Esophagus muscularis mucosa (tissue), 4 donors: ENCODE data around the gene C9orf72. TPM values are rescaled to one million over a fixed set of nuclear protein-coding genes. Genes with fewer than 3 reads are reported as not detected.

Experiments
- DNase-seq: peaks from one replicate; pipeline ENCODE4 v3.0.0-alpha.2; 2017; ENCODE audit errors: extremely low spot score
- H3K27ac ChIP-seq, 4 donors: fragments of 200-600 bp; sonication (generic); replicated peaks in 1 of 4; 1 replicate in 3 of 4; 2 replicates in 1 of 4; pipeline ENCODE4 v1.5.1; 2016 to 2019; ENCODE audit warnings: mild to moderate bottlenecking in 1 of 4
- H3K27me3 ChIP-seq, 4 donors: fragments of 200-600 bp; sonication (generic); one replicate each; pipeline versions ENCODE4 v1.5.1 to v1.6.0; 2016 to 2019
- H3K36me3 ChIP-seq, 4 donors: fragments of 200-600 bp; sonication (generic); one replicate each; pipeline ENCODE4 v1.5.1; 2016 to 2019
- H3K4me1 ChIP-seq, 4 donors: fragments of 200-600 bp; sonication (generic); one replicate each; pipeline ENCODE4 v1.5.1; 2016 to 2019
- H3K4me3 ChIP-seq, 4 donors: fragments of 200-600 bp; sonication (generic); 1 replicate in 2 of 4; 2 replicates in 2 of 4; pipeline ENCODE4 v1.5.1; 2016 to 2019; ENCODE audit warnings: mild to moderate bottlenecking in 4 of 4, moderate library complexity in 1 of 4
- H3K9me3 ChIP-seq, 4 donors: fragments of 200-600 bp; sonication (generic); 1 replicate in 3 of 4; 2 replicates in 1 of 4; pipeline ENCODE4 v1.5.1; 2016 to 2019
- EP300 ChIP-seq: sonication (generic); formaldehyde crosslinking; IDR thresholded peaks from one replicate; pipeline ENCODE4 v1.6.1; 2017; ENCODE audit warnings: antibody characterized with exemption
- POLR2A ChIP-seq: fragments of 450-650 bp; IDR thresholded peaks from one replicate; pipeline ENCODE4 v1.6.1; 2017; ENCODE audit warnings: antibody characterized with exemption, moderate library complexity, mild to moderate bottlenecking, low read depth
- POLR2AphosphoS5 ChIP-seq, 2 donors: sonication (generic); formaldehyde crosslinking; IDR thresholded peaks; one replicate each; pipeline ENCODE4 v1.6.1; 2017; ENCODE audit warnings: antibody characterized with exemption in 2 of 2
- WGBS: methylation state at CpG from one replicate; pipeline ENCODE4 v1.1.5; 2018; 5-methylcytosine and 5-hydroxymethylcytosine counted together
- intact Hi-C: fragments of 100-400 bp; cut with DNase I; formaldehyde crosslinking; loops from one replicate; pipeline ENCODE4 v1.15.1; 2023
- total RNA-seq, 4 donors: library from RNA; depleted of rRNA; stranded (reverse); fragments of >200 nt; gene quantifications; one replicate each; pipeline versions ENCODE4 v1.1.0 to v1.2.1, GENCODE V29; 2016
- TF ChIP-seq, protein P1 (sequence below), 3 experiments: fragments of 200-600 bp in 2 of 3; fragments of 450-650 bp in 1 of 3; sonication (generic) in 2 of 3; IDR thresholded peaks; one replicate each; pipeline ENCODE4 v1.5.1; 2017 to 2019; ENCODE audit warnings: antibody characterized with exemption in 3 of 3, mild to moderate bottlenecking in 2 of 3, moderate library complexity in 1 of 3

The C9orf72 gene
- total RNA-seq, 4 donors from 2014 or later = 11.5 to 20.5 (median 14.6) TPM

DNA sequence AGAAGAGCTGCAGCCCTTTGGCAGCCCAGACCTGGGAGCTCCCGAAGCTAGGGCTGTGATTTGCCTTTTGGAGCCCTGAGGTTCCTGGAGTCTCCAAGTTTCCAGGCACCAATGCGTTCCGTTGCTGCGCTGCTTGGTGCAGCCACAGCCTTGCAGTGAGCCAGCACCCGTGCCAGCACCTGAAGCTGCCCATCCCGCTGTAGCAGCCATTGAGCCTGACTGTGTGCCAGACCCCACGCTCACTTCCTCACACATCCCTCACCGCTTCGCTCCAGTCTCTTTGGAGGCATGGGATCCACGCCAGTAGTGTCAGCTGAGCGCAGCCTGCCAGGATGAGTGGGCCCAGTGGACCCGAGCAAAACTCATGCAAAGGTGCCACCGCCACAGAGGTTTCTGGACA lies 22.5 kb upstream of the C9orf72 start:
- intact Hi-C loops = no loop called here
- TF ChIP-seq, protein P1, sequence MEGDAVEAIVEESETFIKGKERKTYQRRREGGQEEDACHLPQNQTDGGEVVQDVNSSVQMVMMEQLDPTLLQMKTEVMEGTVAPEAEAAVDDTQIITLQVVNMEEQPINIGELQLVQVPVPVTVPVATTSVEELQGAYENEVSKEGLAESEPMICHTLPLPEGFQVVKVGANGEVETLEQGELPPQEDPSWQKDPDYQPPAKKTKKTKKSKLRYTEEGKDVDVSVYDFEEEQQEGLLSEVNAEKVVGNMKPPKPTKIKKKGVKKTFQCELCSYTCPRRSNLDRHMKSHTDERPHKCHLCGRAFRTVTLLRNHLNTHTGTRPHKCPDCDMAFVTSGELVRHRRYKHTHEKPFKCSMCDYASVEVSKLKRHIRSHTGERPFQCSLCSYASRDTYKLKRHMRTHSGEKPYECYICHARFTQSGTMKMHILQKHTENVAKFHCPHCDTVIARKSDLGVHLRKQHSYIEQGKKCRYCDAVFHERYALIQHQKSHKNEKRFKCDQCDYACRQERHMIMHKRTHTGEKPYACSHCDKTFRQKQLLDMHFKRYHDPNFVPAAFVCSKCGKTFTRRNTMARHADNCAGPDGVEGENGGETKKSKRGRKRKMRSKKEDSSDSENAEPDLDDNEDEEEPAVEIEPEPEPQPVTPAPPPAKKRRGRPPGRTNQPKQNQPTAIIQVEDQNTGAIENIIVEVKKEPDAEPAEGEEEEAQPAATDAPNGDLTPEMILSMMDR (IDR thresholded peaks at IDR 0.05) = no peak
- no peak for TF ChIP-seq POLR2A
- TF ChIP-seq POLR2AphosphoS5 (IDR thresholded peaks at IDR 0.05) = no peak
- no peak for TF ChIP-seq EP300
- Histone ChIP-seq H3K27me3 (no peaks in the 10 kb centered on the region), H3K4me1 (no peaks in the 10 kb centered on the region), H3K4me3 (no peak overlapping the region), H3K9me3 (no peaks in the 10 kb centered on the region), H3K27ac (no peak overlapping the region), H3K36me3 (no peaks in the 10 kb centered on the region)
- 91% methylated on average over 13 of the region's 13 CpGs for WGBS
- no peak for DNase-seq

- Histone ChIP-seq H3K27me3 (no peaks in the 10 kb centered on the region), H3K9me3 (no peaks in the 10 kb centered on the region), H3K4me3 (no peak overlapping the region), H3K4me1 (no peaks in the 10 kb centered on the region), H3K27ac (no peak overlapping the region), H3K36me3 (no peaks in the 10 kb centered on the region)
- no peak for DNase-seq
- TF ChIP-seq EP300 = no peak
- TF ChIP-seq POLR2A = no peak
- TF ChIP-seq, protein P1 (IDR thresholded peaks at IDR 0.05) = no peak
- no peak for TF ChIP-seq POLR2AphosphoS5 (IDR thresholded peaks at IDR 0.05)
- WGBS = 75% methylated on average over 3 of the region's 3 CpGs
- intact Hi-C loops = no loop called here
These were observed 18.4 kb upstream of the C9orf72 start for GRCh38 chr9:27591672-27592071.

DNA sequence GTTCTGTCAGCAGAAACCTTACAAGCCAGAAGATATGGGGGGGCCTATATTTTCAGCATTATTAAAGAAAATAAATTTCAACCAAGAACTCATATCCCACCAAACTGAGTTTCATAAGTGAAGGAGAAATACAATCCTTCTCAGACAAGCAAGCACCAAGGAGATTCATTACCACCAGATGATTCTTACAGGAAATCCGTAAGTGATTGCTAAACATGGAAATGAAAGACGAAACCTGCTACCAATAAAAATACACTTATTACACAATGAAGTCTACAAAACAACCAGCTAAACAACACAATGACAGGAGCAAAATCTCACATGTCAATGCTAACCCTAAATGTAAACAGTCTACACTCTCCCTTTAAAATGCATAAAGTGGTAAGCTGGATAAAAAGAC lies 17.8 kb upstream of the C9orf72 start:
- no peak for DNase-seq

GRCh38 chr9:27590651-27591050 lies 17.4 kb upstream of the C9orf72 start:
- H3K36me3 ChIP-seq = no peaks in the 10 kb centered on the region
- no peaks in the 10 kb centered on the region for H3K4me1 ChIP-seq
- no peaks in the 10 kb centered on the region for H3K9me3 ChIP-seq
- TF ChIP-seq POLR2A = no peak
- no peak for TF ChIP-seq POLR2AphosphoS5 (IDR thresholded peaks at IDR 0.05)
- no peak for TF ChIP-seq EP300
- TF ChIP-seq, protein P1 (IDR thresholded peaks at IDR 0.05) = no peak
- DNase-seq = no peak
- no peaks in the 10 kb centered on the region for H3K27me3 ChIP-seq
- intact Hi-C loops = no loop called here
- H3K4me3 ChIP-seq = no peak overlapping the region
- H3K27ac ChIP-seq = no peak overlapping the region

More for the DNA sequence above, 17.8 kb upstream of the C9orf72 start:
- Histone ChIP-seq H3K4me3 (no peak overlapping the region), H3K27ac (no peak overlapping the region), H3K36me3 (no peaks in the 10 kb centered on the region), H3K27me3 (no peaks in the 10 kb centered on the region), H3K4me1 (no peaks in the 10 kb centered on the region), H3K9me3 (no peaks in the 10 kb centered on the region)
- 68% methylated on average over 2 of the region's 2 CpGs for WGBS
- TF ChIP-seq POLR2A (no peak), EP300 (no peak), POLR2AphosphoS5 (IDR thresholded peaks at IDR 0.05) (no peak)
- TF ChIP-seq, protein P1 (IDR thresholded peaks at IDR 0.05) = no peak
- intact Hi-C loops = no loop called here

- TF ChIP-seq POLR2AphosphoS5 (IDR thresholded peaks at IDR 0.05) (no peak), EP300 (no peak), POLR2A (no peak)
- TF ChIP-seq, protein P1 (IDR thresholded peaks at IDR 0.05) = no peak
- intact Hi-C loops = no loop called here
- WGBS = 76% methylated on average over 2 of the region's 2 CpGs
- DNase-seq = no peak
- no peaks in the 10 kb centered on the region for H3K27me3 ChIP-seq
- no peaks in the 10 kb centered on the region for H3K9me3 ChIP-seq
- H3K36me3 ChIP-seq = no peaks in the 10 kb centered on the region
- no peak overlapping the region for H3K27ac ChIP-seq
- H3K4me3 ChIP-seq = no peak overlapping the region
- H3K4me1 ChIP-seq = no peaks in the 10 kb centered on the region
These were observed 16.2 kb upstream of the C9orf72 start for GRCh38 chr9:27589462-27589861.
